GM18519 (cell line): ENCODE results near the gene LITAFD.
"Not testable (repeated sequence)": the region's sequence is repeated elsewhere in the genome, so short reads cannot be mapped to it uniquely, and the experiment has no call there.

Experiments used
- ATAC-seq: cut with Tn5 transposase; IDR thresholded peaks from one replicate; pipeline ENCODE4 v1.9.1; 2021; ENCODE audit warnings: mild to moderate bottlenecking, moderate library complexity; ENCODE audit not compliant: unreplicated experiment, low FRiP score

The LITAFD gene

GRCh38 chr16:8882041-8882617 is at the start of gene LITAFD:
TSS of gene LITAFD (plus strand) at chr16:8882351. CDS start at chr16:8884356, 2,005 bp downstream.
- ATAC-seq: no peak

GRCh38 chr16:8832717-8833105 is 49.4 kb upstream of the LITAFD start:
- no peak for ATAC-seq

- ATAC-seq: not testable (repeated sequence)
Measured at GRCh38 chr16:8836797-8837196, 45.4 kb upstream of the LITAFD start.

GRCh38 chr16:8837594-8837993 is 44.6 kb upstream of the LITAFD start:
- not testable (repeated sequence) for ATAC-seq

GRCh38 chr16:8842016-8842415 is 40.1 kb upstream of the LITAFD start:
- ATAC-seq: not testable (repeated sequence)

GRCh38 chr16:8843296-8843695 is 38.9 kb upstream of the LITAFD start:
- ATAC-seq: not testable (repeated sequence)

- no peak for ATAC-seq
Measured at GRCh38 chr16:8845699-8846298, 36.4 kb upstream of the LITAFD start.

GRCh38 chr16:8846401-8846932 is 35.7 kb upstream of the LITAFD start:
- no peak for ATAC-seq

- ATAC-seq: no peak
Measured at GRCh38 chr16:8847145-8847544, 35.0 kb upstream of the LITAFD start.

- ATAC-seq: no peak
Measured at GRCh38 chr16:8847623-8848022, 34.5 kb upstream of the LITAFD start.

GRCh38 chr16:8848231-8848938 is 33.8 kb upstream of the LITAFD start:
- no peak for ATAC-seq

GRCh38 chr16:8848939-8849391 is 33.2 kb upstream of the LITAFD start:
- no peak for ATAC-seq

GRCh38 chr16:8849411-8850011 is 32.6 kb upstream of the LITAFD start:
- no peak for ATAC-seq

- ATAC-seq: no peak
Measured at GRCh38 chr16:8850279-8850885, 31.8 kb upstream of the LITAFD start.

- no peak for ATAC-seq
Measured at GRCh38 chr16:8851761-8852403, 30.3 kb upstream of the LITAFD start.

GRCh38 chr16:8852534-8852933 is 29.6 kb upstream of the LITAFD start:
- no peak for ATAC-seq

- ATAC-seq: no peak
Measured at GRCh38 chr16:8853150-8853549, 29.0 kb upstream of the LITAFD start.

GRCh38 chr16:8853611-8854010 is 28.5 kb upstream of the LITAFD start:
- no peak for ATAC-seq

GRCh38 chr16:8854298-8854948 is 27.7 kb upstream of the LITAFD start:
- no peak for ATAC-seq
